Smooth muscle cell (in vitro differentiated cells): ENCODE measurements around the gene ANKRD44. TPM values are rescaled to one million over a fixed set of nuclear protein-coding genes. Genes with fewer than 3 reads are reported as not detected.

Experiments used
- DNase-seq: peaks from one replicate; lab custom pipeline; 2025; ENCODE audit not compliant: unreplicated experiment; lab: John Stamatoyannopoulos, UW
- H2AFZ ChIP-seq: fragments of 200-600 bp; sonication (generic); 2 replicates; pipeline ENCODE4 v1.6.0; 2016; ENCODE audit warnings: antibody characterized with exemption, low read depth, mild to moderate bottlenecking
- H3F3A ChIP-seq: fragments of 200-600 bp; sonication (generic); 2 replicates; pipeline ENCODE4 v1.6.0; 2017; ENCODE audit warnings: antibody characterized with exemption, low read depth
- H3K27ac ChIP-seq: fragments of 200-600 bp; sonication (generic); 2 replicates; pipeline ENCODE4 v1.5.1; 2016; ENCODE audit warnings: low read depth, mild to moderate bottlenecking
- H3K27me3 ChIP-seq: fragments of 200-600 bp; sonication (generic); 2 replicates; pipeline ENCODE4 v1.6.1; 2016; ENCODE audit warnings: low read depth, mild to moderate bottlenecking
- H3K36me3 ChIP-seq: fragments of 200-600 bp; sonication (generic); 2 replicates; pipeline ENCODE4 v1.5.1; 2016; ENCODE audit warnings: low read depth
- H3K4me1 ChIP-seq: fragments of 200-600 bp; sonication (generic); 2 replicates; pipeline ENCODE4 v1.5.1; 2016; ENCODE audit warnings: low read depth
- H3K4me2 ChIP-seq: fragments of 200-600 bp; sonication (generic); 2 replicates; pipeline ENCODE4 v1.6.0; 2016; ENCODE audit warnings: mild to moderate bottlenecking
- H3K4me3 ChIP-seq: fragments of 200-600 bp; sonication (generic); 2 replicates; pipeline ENCODE4 v1.5.1; 2016; ENCODE audit warnings: mild to moderate bottlenecking
- H3K79me2 ChIP-seq: fragments of 200-600 bp; sonication (generic); 2 replicates; pipeline ENCODE4 v1.6.0; 2016; ENCODE audit warnings: low read depth, mild to moderate bottlenecking
- H3K9ac ChIP-seq: fragments of 200-600 bp; sonication (generic); 2 replicates; pipeline ENCODE4 v1.6.0; 2016; ENCODE audit warnings: low read depth
- H3K9me3 ChIP-seq: fragments of 200-600 bp; sonication (generic); replicated peaks from 2 replicates; pipeline ENCODE4 v1.5.1; 2016; ENCODE audit warnings: low read depth
- H4K20me1 ChIP-seq: fragments of 200-600 bp; sonication (generic); 2 replicates; pipeline ENCODE4 v1.6.0; 2016; ENCODE audit warnings: low read depth
- WGBS: methylation state at CpG from one replicate; pipeline ENCODE4 v1.1.7; 2016; ENCODE audit warnings: low lambda C conversion rate; 5-methylcytosine and 5-hydroxymethylcytosine counted together
- polyA plus RNA-seq: library from polyadenylated mRNA; unstranded; fragments of >200 nt; fragmentation: Nextera tagmentation; extraction: Ambion mirVana; gene quantifications from 2 replicates; pipeline ENCODE4 v1.2.1, GENCODE V29; 2016
- total RNA-seq: library from RNA; depleted of rRNA; stranded (reverse); fragments of >200 nt; gene quantifications from 2 replicates; pipeline ENCODE4 v1.2.3, GENCODE V29; 2014
- TF ChIP-seq, protein P1 (sequence below): fragments of 200-600 bp; sonication (generic); IDR thresholded peaks from 2 replicates; pipeline ENCODE4 v1.5.1; 2017; ENCODE audit warnings: borderline replicate concordance, mild to moderate bottlenecking, antibody characterized with exemption; ENCODE audit not compliant: insufficient read depth, poor library complexity, severe bottlenecking

Gene ANKRD44
- total and polyA plus RNA-seq, 2 experiments from 2014 or later: 3.6 to 5.5 TPM

- Histone ChIP-seq H4K20me1 (no peaks in the 10 kb centered on the region), H2AFZ (no peak overlapping the region), H3K36me3 (no peaks in the 10 kb centered on the region), H3K4me1 (no peaks in the 10 kb centered on the region), H3K27ac (no peak overlapping the region), H3F3A (no peaks in the 10 kb centered on the region), H3K79me2 (no peaks in the 10 kb centered on the region), H3K27me3 (no peaks in the 10 kb centered on the region), H3K4me2 (no peak overlapping the region), H3K4me3 (no peak overlapping the region), H3K9ac (no peak overlapping the region), H3K9me3 (no peaks in the 10 kb centered on the region)
- TF ChIP-seq, protein P1, sequence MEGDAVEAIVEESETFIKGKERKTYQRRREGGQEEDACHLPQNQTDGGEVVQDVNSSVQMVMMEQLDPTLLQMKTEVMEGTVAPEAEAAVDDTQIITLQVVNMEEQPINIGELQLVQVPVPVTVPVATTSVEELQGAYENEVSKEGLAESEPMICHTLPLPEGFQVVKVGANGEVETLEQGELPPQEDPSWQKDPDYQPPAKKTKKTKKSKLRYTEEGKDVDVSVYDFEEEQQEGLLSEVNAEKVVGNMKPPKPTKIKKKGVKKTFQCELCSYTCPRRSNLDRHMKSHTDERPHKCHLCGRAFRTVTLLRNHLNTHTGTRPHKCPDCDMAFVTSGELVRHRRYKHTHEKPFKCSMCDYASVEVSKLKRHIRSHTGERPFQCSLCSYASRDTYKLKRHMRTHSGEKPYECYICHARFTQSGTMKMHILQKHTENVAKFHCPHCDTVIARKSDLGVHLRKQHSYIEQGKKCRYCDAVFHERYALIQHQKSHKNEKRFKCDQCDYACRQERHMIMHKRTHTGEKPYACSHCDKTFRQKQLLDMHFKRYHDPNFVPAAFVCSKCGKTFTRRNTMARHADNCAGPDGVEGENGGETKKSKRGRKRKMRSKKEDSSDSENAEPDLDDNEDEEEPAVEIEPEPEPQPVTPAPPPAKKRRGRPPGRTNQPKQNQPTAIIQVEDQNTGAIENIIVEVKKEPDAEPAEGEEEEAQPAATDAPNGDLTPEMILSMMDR: no peak
- no peak for DNase-seq
- WGBS: 93% methylated on average over 4 of the region's 4 CpGs
These were observed 12.7 kb downstream of the ANKRD44 start for GRCh38 chr2:197297772-197298318.

DNA sequence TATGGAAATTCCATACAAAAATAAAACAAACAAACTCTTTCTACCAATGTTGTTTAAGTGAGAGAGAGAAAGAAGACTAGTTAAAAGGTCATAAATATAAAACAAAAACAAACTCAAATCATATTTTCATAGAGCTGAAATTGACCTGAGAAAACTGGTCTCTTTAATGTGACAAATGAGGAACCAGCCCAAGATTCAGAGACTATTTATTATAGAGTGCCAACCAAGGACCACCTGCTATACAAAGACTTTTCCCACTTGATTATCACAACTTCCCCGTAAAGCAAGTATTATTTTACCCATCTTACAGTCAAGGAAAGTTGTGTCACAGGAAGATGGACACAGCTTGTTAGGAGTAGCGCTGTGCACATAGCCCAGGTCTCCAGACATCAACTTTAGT, 13.3 kb downstream of the ANKRD44 start:
- Histone ChIP-seq H3K4me1 (no peaks in the 10 kb centered on the region), H3K4me2 (no peak overlapping the region), H3K27me3 (no peaks in the 10 kb centered on the region), H4K20me1 (no peaks in the 10 kb centered on the region), H3K9ac (no peak overlapping the region), H3K4me3 (no peak overlapping the region), H2AFZ (no peak overlapping the region), H3F3A (no peaks in the 10 kb centered on the region), H3K36me3 (no peaks in the 10 kb centered on the region), H3K79me2 (no peaks in the 10 kb centered on the region), H3K9me3 (no peaks in the 10 kb centered on the region), H3K27ac (no peak overlapping the region)
- no peak for DNase-seq
- 98% methylated on average over 2 of the region's 2 CpGs for WGBS
- TF ChIP-seq, protein P1: no peak

DNA sequence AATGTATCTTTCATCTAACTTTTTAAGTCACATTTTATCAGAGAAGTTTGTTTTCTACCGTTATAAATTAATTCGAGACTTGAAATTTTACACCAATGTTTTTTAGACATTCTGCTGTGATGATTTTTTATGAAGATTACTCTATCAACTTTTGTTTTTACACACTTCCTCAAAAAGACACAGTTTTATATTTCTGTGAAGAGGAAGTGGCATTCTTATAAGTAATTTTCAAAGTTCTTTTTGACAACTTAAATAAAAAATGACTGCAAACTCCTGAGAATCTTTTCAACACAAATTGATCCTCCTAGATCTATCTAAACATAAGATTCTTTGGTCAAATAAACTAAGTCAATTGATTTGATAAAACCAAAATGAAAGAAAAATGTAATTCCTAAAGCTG, 13.7 kb downstream of the ANKRD44 start:
- TF ChIP-seq, protein P1: no peak
- H3K4me1 ChIP-seq: no peaks in the 10 kb centered on the region

GRCh38 chr2:197294260-197294659, 16.3 kb downstream of the ANKRD44 start:
- no peaks in the 10 kb centered on the region for H3K79me2 ChIP-seq
- no peak overlapping the region for H3K4me3 ChIP-seq
- H3K4me2 ChIP-seq: no peak overlapping the region
- no peak overlapping the region for H2AFZ ChIP-seq
- no peaks in the 10 kb centered on the region for H3K27me3 ChIP-seq
- 94% methylated on average over 3 of the region's 3 CpGs for WGBS
- DNase-seq: no peak
- TF ChIP-seq, protein P1: no peak
- H3K9ac ChIP-seq: no peak overlapping the region
- no peaks in the 10 kb centered on the region for H3K9me3 ChIP-seq
- H3F3A ChIP-seq: no peaks in the 10 kb centered on the region
- no peaks in the 10 kb centered on the region for H4K20me1 ChIP-seq
- no peak overlapping the region for H3K27ac ChIP-seq
- H3K4me1 ChIP-seq: no peaks in the 10 kb centered on the region
- H3K36me3 ChIP-seq: no peaks in the 10 kb centered on the region

More for the DNA sequence above, 13.7 kb downstream of the ANKRD44 start:
- Histone ChIP-seq H3K9me3 (no peaks in the 10 kb centered on the region), H3K4me2 (no peak overlapping the region), H3K9ac (no peak overlapping the region), H4K20me1 (no peaks in the 10 kb centered on the region), H3K27ac (no peak overlapping the region), H3K79me2 (no peaks in the 10 kb centered on the region), H3F3A (no peaks in the 10 kb centered on the region), H3K27me3 (no peaks in the 10 kb centered on the region), H3K4me3 (no peak overlapping the region), H2AFZ (no peak overlapping the region), H3K36me3 (no peaks in the 10 kb centered on the region)
- 96% methylated on average over 2 of the region's 2 CpGs for WGBS
- no peak for DNase-seq
